ENCODE results near the gene GLRX5.

Gene GLRX5

DNA sequence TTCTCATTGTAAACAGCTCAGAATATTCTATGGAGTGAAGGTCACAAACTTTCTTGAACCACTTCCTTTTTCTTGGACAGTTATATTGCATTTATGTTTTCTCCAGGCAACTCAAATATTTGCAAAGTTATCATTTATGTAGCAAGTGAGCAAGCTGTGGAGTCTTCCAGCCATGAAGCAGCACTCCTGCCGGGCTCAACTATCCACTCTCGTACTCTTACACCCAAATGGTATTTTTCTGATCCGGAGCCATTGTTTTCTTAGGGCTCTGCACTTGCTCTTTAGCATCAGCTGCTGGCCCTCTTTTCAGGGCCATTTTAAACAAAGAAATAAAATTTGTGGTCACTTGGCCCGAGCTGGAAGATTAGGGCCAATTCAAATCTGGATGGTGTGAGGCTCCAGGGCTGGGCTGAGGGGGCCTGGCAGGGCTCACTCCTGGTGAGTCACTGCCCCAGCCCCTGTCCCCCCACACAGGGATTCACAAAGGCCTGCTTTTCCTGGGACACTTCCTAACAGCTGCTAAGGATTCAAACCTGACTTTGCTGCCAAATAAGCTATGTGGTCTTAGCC, 38.1 kb upstream of the GLRX5 start:
- Histone ChIP-seq H3K4me2 (ENCODE audit: low read length) (peak overlapping the region; percentile 73), H3K4me3 (ENCODE audit: low read length) (peak overlapping the region; percentile 55; the same call in 1 of the 2 replicates), H2AFZ (ENCODE audit: low read depth, low read length) (no peak overlapping the region), H3K9me3 (ENCODE audit: insufficient read depth, low read length) (no peaks in the 10 kb centered on the region), H3K9ac (ENCODE audit: low read length) (peak overlapping the region; percentile 55; the same call in 1 of the 2 replicates), H3K36me3 (replicated peaks; ENCODE audit: low read depth, low read length) (peaks cover 14% of the 10 kb centered on the region), H4K20me1 (ENCODE audit: insufficient read depth, low read length) (0 out of 2 replicates have a peak, but pooled peaks cover 10% of the 10 kb centered on the region), H3K4me1 (ENCODE audit: low read length) (peaks cover 53% of the 10 kb centered on the region), H3K27me3 (ENCODE audit: low read depth, low read length) (no peaks in the 10 kb centered on the region), H3K27ac (ENCODE audit: low read length) (peak overlapping the region; percentile 87; the same call in 1 of the 2 replicates), H3K79me2 (ENCODE audit: low read length) (peaks cover 85% of the 10 kb centered on the region)
- no peak for TF ChIP-seq EZH2phosphoT487 (IDR thresholded peaks at IDR 0.05; ENCODE audit: low read depth)
- TF ChIP-seq, protein P1, sequence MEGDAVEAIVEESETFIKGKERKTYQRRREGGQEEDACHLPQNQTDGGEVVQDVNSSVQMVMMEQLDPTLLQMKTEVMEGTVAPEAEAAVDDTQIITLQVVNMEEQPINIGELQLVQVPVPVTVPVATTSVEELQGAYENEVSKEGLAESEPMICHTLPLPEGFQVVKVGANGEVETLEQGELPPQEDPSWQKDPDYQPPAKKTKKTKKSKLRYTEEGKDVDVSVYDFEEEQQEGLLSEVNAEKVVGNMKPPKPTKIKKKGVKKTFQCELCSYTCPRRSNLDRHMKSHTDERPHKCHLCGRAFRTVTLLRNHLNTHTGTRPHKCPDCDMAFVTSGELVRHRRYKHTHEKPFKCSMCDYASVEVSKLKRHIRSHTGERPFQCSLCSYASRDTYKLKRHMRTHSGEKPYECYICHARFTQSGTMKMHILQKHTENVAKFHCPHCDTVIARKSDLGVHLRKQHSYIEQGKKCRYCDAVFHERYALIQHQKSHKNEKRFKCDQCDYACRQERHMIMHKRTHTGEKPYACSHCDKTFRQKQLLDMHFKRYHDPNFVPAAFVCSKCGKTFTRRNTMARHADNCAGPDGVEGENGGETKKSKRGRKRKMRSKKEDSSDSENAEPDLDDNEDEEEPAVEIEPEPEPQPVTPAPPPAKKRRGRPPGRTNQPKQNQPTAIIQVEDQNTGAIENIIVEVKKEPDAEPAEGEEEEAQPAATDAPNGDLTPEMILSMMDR (IDR thresholded peaks at IDR 0.05; ENCODE audit: low read depth, low read length): no peak

DNA sequence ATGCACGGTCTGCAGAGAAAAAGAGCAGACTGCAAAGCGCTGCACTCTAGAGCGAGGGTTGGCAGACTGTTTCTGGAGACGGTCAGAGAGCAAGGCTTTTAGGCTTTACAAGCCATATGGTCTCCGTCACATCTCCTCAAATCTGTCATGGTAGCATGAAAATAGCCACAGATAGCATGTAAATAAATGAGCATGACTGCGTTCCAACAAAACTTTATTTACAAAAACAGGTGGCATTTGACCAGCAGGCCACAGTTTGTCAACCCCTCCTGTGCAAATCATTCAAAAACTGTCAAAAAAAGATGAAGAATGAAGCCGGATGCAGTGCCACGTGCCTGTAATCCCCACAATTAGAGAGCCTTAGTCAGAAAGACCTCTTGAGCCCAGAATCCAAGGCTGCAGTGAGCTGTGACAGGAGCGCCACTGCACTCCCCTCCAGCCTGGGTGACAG, 37.3 kb upstream of the GLRX5 start:
- Histone ChIP-seq H3K36me3 (replicated peaks; ENCODE audit: low read depth, low read length) (peaks cover 9% of the 10 kb centered on the region), H3K79me2 (ENCODE audit: low read length) (peaks cover 85% of the 10 kb centered on the region), H3K9me3 (ENCODE audit: insufficient read depth, low read length) (no peaks in the 10 kb centered on the region), H2AFZ (ENCODE audit: low read depth, low read length) (no peak overlapping the region), H4K20me1 (ENCODE audit: insufficient read depth, low read length) (peaks cover 15% of the 10 kb centered on the region; the same call in 1 of the 2 replicates), H3K4me3 (ENCODE audit: low read length) (no peak overlapping the region), H3K9ac (ENCODE audit: low read length) (no peak overlapping the region), H3K27ac (ENCODE audit: low read length) (no peak overlapping the region), H3K27me3 (ENCODE audit: low read depth, low read length) (no peaks in the 10 kb centered on the region), H3K4me1 (ENCODE audit: low read length) (peaks cover 53% of the 10 kb centered on the region), H3K4me2 (ENCODE audit: low read length) (peak overlapping the region; percentile 73)
- TF ChIP-seq, protein P1 (IDR thresholded peaks at IDR 0.05; ENCODE audit: low read depth, low read length): no peak
- no peak for TF ChIP-seq EZH2phosphoT487 (IDR thresholded peaks at IDR 0.05; ENCODE audit: low read depth)

DNA sequence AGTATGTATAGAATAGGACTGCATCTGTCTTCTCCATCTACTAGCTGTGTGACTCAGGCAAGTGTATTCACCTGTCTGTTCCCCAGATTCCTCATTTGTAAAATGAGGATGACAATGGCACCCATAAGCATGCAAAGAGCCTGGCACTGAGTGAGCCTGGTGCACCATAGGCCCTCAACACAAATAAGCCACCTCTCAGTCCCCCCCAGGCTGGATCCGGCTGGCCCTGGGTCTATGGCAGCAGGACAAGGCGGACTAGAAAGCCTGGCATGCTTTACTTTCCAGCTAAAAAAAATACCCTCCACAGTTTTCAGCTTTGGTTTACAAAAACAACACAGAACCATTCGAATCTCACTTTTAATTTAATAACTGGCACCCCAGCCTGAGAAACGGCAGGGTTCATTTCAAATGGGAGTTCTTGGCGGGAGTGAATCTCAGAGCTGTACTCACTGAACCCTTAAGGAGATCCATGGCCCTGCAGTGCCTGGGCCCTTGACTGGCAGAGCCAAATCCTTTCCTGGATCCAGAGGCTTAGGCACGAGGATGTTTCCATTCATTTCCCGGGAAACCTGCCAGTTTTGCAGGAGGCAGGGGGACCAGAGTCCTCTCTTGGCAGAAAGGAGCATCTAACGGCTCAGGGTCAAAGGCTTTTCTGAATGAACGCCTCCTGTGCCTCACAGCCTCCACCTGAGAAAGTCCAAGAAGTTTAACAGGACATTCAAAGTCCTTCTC, 36.1 kb upstream of the GLRX5 start:
- peaks cover 25% of the 10 kb centered on the region for H4K20me1 ChIP-seq (ENCODE audit: insufficient read depth, low read length)
- H3K9me3 ChIP-seq (ENCODE audit: insufficient read depth, low read length): no peaks in the 10 kb centered on the region
- H3K36me3 ChIP-seq (replicated peaks; ENCODE audit: low read depth, low read length): peaks cover 11% of the 10 kb centered on the region
- no peak overlapping the region for H3K4me2 ChIP-seq (ENCODE audit: low read length)
- H3K27ac ChIP-seq (ENCODE audit: low read length): no peak overlapping the region
- peaks cover 85% of the 10 kb centered on the region for H3K79me2 ChIP-seq (ENCODE audit: low read length)
- TF ChIP-seq, protein P1 (IDR thresholded peaks at IDR 0.05; ENCODE audit: low read depth, low read length): no peak
- no peak for TF ChIP-seq EZH2phosphoT487 (IDR thresholded peaks at IDR 0.05; ENCODE audit: low read depth)
- peaks cover 64% of the 10 kb centered on the region for H3K4me1 ChIP-seq (ENCODE audit: low read length)
- H3K27me3 ChIP-seq (ENCODE audit: low read depth, low read length): no peaks in the 10 kb centered on the region
- no peak overlapping the region for H3K9ac ChIP-seq (ENCODE audit: low read length)
- no peak overlapping the region for H2AFZ ChIP-seq (ENCODE audit: low read depth, low read length)
- no peak overlapping the region for H3K4me3 ChIP-seq (ENCODE audit: low read length)

DNA sequence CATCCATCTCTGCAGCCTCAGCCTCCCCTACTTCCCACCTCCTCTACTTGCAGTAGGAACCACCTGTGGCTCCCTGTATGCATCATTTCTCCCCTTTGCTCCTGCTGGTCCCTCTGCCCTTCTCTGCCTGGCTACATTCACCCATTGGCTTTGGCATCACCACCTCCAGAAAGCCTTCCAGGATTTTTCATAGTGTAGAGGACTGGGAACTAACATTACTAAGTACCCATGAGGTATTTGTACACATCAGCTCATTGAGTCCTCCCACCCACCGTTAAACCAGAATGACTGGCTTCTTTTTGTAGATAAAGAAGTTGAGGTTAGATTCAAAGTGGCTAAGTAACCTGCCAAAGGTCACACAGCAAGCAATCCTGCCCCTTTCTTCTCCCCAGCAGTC, 35.5 kb upstream of the GLRX5 start:
- H3K36me3 ChIP-seq (replicated peaks; ENCODE audit: low read depth, low read length): peaks cover 12% of the 10 kb centered on the region
- H3K9me3 ChIP-seq (ENCODE audit: insufficient read depth, low read length): no peaks in the 10 kb centered on the region
- no peak overlapping the region for H3K4me3 ChIP-seq (ENCODE audit: low read length)
- no peak overlapping the region for H2AFZ ChIP-seq (ENCODE audit: low read depth, low read length)
- peaks cover 30% of the 10 kb centered on the region for H4K20me1 ChIP-seq (ENCODE audit: insufficient read depth, low read length)
- peaks cover 64% of the 10 kb centered on the region for H3K4me1 ChIP-seq (ENCODE audit: low read length)
- peaks cover 85% of the 10 kb centered on the region for H3K79me2 ChIP-seq (ENCODE audit: low read length)
- no peaks in the 10 kb centered on the region for H3K27me3 ChIP-seq (ENCODE audit: low read depth, low read length)
- no peak overlapping the region for H3K9ac ChIP-seq (ENCODE audit: low read length)
- H3K4me2 ChIP-seq (ENCODE audit: low read length): no peak overlapping the region
- H3K27ac ChIP-seq (ENCODE audit: low read length): no peak overlapping the region
- TF ChIP-seq, protein P1 (IDR thresholded peaks at IDR 0.05; ENCODE audit: low read depth, low read length): no peak
- no peak for TF ChIP-seq EZH2phosphoT487 (IDR thresholded peaks at IDR 0.05; ENCODE audit: low read depth)
